Activated CD4-positive, CD25-positive, alpha-beta regulatory T cell treated with anti-CD3 and anti-CD28 coated beads, Interleukin-2, amount 50 U/mL, for 72 hours (primary cell): ENCODE measurements around the gene ZNF263.
A peak's percentile ranks its signal among the peaks of the same experiment; 100 is the strongest.
"Not testable (repeated sequence)": the region's sequence is repeated elsewhere in the genome, so short reads cannot be mapped to it uniquely, and the experiment has no call there.

ENCODE experiments used
- DNase-seq: peaks from one replicate; pipeline ENCODE4 v3.0.0; 2021

ZNF263 gene

GRCh38 chr16:3270718-3271117 lies 12.6 kb upstream of the ZNF263 start:
- DNase-seq, result not testable (repeated sequence)

- DNase-seq, result not testable (repeated sequence)
Measured at GRCh38 chr16:3271281-3271680, 12.0 kb upstream of the ZNF263 start.

- no peak for DNase-seq
Measured at GRCh38 chr16:3274490-3274889, 8.8 kb upstream of the ZNF263 start.

- DNase-seq, result no peak
Measured at GRCh38 chr16:3274947-3275346, 8.3 kb upstream of the ZNF263 start.

- no peak for DNase-seq
Measured at GRCh38 chr16:3276679-3277078, 6.6 kb upstream of the ZNF263 start.

- no peak for DNase-seq
Measured at GRCh38 chr16:3281222-3281820, 2.0 kb upstream of the ZNF263 start.

- DNase-seq, result no peak
Measured at GRCh38 chr16:3282103-3282729, 1.1 kb upstream of the ZNF263 start.

GRCh38 chr16:3283543-3284447 lies 504 bp downstream of the ZNF263 start:
- DNase-seq, result no peak

DNA sequence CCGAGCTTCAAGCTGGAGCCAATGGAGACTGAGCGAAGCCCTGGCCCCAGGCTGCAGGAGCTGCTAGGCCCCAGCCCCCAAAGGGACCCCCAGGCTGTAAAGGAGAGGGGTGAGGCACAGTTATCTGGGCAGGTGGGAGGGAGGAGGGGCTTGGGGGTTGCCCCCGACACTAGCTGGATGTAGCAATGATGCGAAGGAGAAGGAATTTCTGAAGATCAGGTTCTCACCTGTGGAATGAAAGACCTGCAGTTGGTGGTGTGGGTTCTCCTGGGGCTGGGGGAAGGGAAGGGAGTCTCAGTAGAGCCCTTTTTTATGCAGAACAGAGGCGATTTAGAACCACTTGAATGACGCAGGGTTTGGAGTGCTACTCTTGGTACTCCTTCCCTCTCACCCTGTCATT lies 1.8 kb downstream of the ZNF263 start:
- DNase-seq, result no peak

DNA sequence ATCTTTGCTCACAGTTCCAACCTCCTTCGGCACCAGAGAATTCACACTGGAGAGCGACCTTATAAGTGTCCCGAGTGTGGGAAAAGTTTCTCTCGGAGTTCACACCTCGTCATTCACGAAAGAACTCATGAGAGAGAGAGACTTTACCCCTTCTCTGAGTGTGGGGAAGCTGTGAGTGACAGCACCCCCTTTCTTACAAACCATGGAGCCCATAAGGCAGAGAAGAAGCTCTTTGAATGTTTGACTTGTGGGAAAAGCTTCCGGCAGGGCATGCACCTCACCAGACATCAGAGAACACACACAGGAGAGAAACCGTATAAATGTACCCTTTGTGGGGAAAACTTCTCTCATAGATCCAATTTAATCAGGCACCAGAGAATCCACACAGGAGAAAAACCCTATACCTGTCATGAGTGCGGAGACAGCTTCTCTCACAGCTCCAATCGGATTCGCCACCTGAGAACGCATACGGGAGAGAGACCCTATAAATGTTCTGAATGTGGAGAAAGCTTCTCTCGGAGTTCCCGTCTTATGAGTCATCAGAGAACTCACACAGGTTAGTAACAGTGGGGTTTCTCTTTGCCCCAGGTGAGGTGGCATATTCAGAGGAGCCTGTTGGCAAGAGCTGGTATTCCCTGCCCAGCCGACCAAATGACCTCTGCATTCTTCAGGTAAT lies 6.8 kb downstream of the ZNF263 start:
- DNase-seq, result no peak

GRCh38 chr16:3292604-3293003 lies 9.3 kb downstream of the ZNF263 start:
- DNase-seq, result no peak

- DNase-seq, result no peak
Measured at GRCh38 chr16:3295209-3295608, 11.9 kb downstream of the ZNF263 start.

- no peak for DNase-seq
Measured at GRCh38 chr16:3295783-3296182, 12.5 kb downstream of the ZNF263 start.

- DNase-seq, result no peak
Measured at GRCh38 chr16:3304370-3304769, 21.1 kb downstream of the ZNF263 start.

DNA sequence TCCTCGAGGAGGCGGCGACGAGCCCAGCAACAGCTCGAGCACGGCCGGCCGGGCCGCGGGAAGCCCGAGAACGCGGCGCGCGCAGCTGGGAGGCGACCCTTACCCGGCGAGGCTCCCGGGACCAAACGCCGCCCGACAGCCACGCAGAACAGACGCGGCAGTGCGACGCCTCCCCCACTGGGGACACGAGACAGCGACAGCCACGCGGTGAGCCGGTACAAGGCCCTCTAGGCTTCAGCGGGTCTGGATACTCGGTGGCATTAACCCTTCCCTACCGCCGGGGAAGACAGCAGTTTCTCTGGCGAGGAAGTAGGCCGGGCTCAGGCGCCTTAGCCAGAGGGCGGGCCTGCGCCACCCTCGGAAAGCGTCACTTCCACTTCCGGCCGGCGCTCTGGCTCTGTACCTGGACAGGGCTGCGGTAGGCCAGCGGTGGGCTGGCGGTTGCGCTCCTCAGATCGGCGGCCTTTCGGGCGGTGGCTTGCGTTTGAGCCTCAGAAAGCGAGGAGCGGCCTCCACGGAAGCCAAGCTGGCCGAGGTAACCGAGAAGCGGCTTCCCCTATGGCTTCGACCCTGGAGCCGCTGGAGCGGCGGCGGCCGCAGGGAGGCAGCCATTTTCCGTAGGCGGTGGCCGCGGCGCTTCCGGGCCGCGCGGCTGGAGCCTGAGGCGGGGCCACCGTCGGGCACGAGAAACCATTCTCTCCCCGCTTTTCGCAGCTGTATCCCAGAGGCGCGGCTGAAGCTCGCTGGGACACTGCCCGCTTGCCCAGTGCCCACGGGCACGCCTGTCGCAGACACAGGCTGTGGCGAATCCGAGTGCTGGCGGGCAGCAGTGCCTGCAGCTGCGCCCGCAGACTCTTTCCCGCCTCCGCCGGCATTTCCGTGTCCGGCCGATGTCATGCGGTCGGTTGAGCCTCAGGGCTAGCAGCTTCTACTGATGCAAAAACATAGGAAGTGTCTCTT lies 22.1 kb downstream of the ZNF263 start, which contains the start of the genes TIGD7 and ZNF75A:
TIGD7 (minus strand) TSS at position 322 of the 960 bp plus-strand sequence. CDS start 4,816 bp downstream, outside the sequence.
ZNF75A (plus strand) TSS at position 389 of the 960 bp plus-strand sequence. CDS start 2,932 bp downstream, outside the sequence.
- peak; percentile 85 for DNase-seq

GRCh38 chr16:3306078-3306477 lies 22.8 kb downstream of the ZNF263 start:
- DNase-seq, result no peak

GRCh38 chr16:3311496-3311895 lies 28.2 kb downstream of the ZNF263 start:
- DNase-seq, result no peak

DNA sequence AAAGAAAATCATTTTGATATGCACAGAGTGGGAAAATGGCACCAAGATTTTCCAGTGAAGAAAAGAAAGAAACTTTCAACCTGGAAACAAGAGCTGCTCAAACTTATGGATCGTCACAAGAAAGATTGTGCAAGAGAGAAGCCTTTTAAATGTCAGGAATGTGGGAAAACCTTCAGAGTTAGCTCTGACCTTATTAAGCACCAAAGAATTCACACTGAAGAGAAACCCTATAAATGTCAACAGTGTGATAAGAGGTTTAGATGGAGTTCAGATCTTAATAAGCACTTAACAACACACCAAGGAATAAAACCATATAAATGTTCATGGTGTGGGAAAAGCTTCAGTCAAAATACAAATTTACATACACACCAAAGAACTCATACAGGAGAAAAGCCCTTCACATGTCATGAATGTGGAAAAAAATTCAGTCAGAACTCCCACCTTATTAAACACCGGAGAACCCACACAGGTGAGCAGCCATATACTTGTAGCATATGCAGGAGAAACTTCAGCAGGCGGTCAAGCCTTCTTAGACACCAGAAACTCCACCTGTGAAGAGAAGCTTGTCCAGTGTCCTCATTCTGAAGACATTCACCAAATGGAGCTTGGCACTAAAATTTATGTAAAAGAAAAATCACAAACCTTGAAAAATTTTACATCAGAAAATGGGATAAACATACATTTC lies 34.2 kb downstream of the ZNF263 start:
- no peak for DNase-seq

- DNase-seq, result no peak
Measured at GRCh38 chr16:3321816-3322215, 38.5 kb downstream of the ZNF263 start.

- no peak for DNase-seq
Measured at GRCh38 chr16:3327514-3327913, 44.2 kb downstream of the ZNF263 start.

- no peak for DNase-seq
Measured at GRCh38 chr16:3328104-3328503, 44.8 kb downstream of the ZNF263 start.
